ENCODE data around the gene CAMK2A. TPM values are rescaled to one million over a fixed set of nuclear protein-coding genes. Genes with fewer than 3 reads are reported as not detected.

CAMK2A gene
- total RNA-seq, 4 donors from 2014 or later = 1.2 TPM; not detected in 3

GRCh38 chr5:150288361-150288760, 1.2 kb downstream of the CAMK2A start:
- no peaks in the 10 kb centered on the region for H3K9me3 ChIP-seq
- H3K4me1 ChIP-seq = no peaks in the 10 kb centered on the region
- H3K27ac ChIP-seq = no peak overlapping the region
- no peak overlapping the region for H3K4me3 ChIP-seq
- DNase-seq = peak in 1 of 3 donors; percentile 27
- no peak for TF ChIP-seq POLR2A (IDR thresholded peaks at IDR 0.05)
- no peak for TF ChIP-seq CTCF (IDR thresholded peaks at IDR 0.05)
- no peaks in the 10 kb centered on the region for H3K27me3 ChIP-seq
- no peaks in the 10 kb centered on the region for H3K36me3 ChIP-seq

DNA sequence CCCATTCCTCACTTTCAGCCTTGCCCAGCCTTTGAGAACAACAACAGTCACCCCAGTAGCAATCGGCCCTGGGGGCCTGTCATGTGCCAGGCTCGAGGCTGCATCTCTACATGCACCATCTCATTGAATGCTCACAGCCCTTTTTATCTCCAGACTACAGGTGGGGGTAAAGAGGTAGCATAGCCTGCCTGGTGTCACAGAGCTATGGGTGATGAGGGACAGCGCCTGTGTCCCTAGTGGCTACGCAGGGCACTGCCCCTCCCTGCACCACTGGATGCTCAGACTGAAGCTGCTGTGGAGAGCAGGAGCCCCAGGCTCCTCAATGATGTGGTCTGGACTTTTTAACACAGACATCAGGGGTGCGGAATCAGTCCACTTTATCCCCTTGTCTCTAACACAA, 2.8 kb downstream of the CAMK2A start:
- peak in 1 of 3 donors; percentile 42 for DNase-seq
- H3K27ac ChIP-seq = no peak overlapping the region
- no peaks in the 10 kb centered on the region for H3K36me3 ChIP-seq
- no peaks in the 10 kb centered on the region for H3K27me3 ChIP-seq
- no peaks in the 10 kb centered on the region for H3K4me1 ChIP-seq
- no peaks in the 10 kb centered on the region for H3K9me3 ChIP-seq
- H3K4me3 ChIP-seq = no peak overlapping the region
- TF ChIP-seq POLR2A (IDR thresholded peaks at IDR 0.05) (no peak), CTCF (IDR thresholded peaks at IDR 0.05) (peak in 2 of 6 experiments; percentile 26 to 37)

GRCh38 chr5:150285114-150285513, 4.5 kb downstream of the CAMK2A start:
- H3K27me3 ChIP-seq = no peaks in the 10 kb centered on the region
- no peaks in the 10 kb centered on the region for H3K4me1 ChIP-seq
- no peak overlapping the region for H3K27ac ChIP-seq
- no peaks in the 10 kb centered on the region for H3K36me3 ChIP-seq
- no peaks in the 10 kb centered on the region for H3K9me3 ChIP-seq
- DNase-seq = no peak
- TF ChIP-seq POLR2A (IDR thresholded peaks at IDR 0.05) = no peak
- no peak for TF ChIP-seq CTCF (IDR thresholded peaks at IDR 0.05)
- H3K4me3 ChIP-seq = no peak overlapping the region

DNA sequence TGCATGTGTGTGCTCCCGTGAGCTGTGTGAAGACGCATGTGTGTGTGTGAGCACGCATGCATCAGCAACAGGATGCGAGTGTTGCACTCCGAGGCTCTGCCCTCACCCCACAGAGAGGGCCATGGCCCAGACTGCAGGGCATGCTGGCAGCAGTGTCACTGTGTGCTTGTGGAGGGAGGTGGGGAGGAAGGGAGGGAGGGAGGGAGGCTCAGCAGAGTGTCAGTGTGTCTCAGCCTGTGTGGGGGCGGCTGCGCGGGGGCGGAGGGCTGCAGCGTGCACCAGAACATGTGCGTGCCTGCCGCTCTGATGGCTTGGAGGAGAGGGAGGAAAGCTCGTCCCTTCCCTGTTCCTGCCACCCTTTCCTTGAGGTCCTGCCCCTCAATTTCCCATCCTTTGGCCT, 5.3 kb downstream of the CAMK2A start:
- Histone ChIP-seq H3K9me3 (no peaks in the 10 kb centered on the region), H3K27me3 (no peaks in the 10 kb centered on the region), H3K4me1 (no peaks in the 10 kb centered on the region), H3K4me3 (no peak overlapping the region), H3K27ac (no peak overlapping the region), H3K36me3 (no peaks in the 10 kb centered on the region)
- TF ChIP-seq CTCF (IDR thresholded peaks at IDR 0.05) (no peak), POLR2A (IDR thresholded peaks at IDR 0.05) (no peak)
- no peak for DNase-seq

DNA sequence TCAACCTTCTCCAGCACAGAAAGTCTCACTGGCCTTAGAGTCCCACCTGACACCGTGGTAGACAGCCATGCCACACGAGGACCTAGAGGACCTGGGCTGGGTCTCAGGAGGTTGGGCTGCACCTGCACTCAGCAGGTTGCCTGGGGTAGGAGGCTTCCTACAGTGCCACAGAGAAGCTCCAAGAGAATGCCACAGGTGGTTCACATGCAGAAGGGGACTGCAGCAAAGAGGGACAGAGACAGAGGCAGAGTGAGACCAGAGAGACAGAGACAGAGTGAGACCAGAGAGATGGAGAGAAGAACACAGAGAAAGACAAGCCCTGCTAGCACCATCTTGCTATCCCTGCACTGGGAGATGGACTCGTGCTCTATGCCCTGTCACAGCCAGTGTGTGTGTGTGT, 5.7 kb downstream of the CAMK2A start:
- no peaks in the 10 kb centered on the region for H3K4me1 ChIP-seq
- H3K9me3 ChIP-seq = no peaks in the 10 kb centered on the region
- no peak overlapping the region for H3K4me3 ChIP-seq
- no peak overlapping the region for H3K27ac ChIP-seq
- TF ChIP-seq CTCF (IDR thresholded peaks at IDR 0.05) = no peak
- H3K27me3 ChIP-seq = no peaks in the 10 kb centered on the region
- no peaks in the 10 kb centered on the region for H3K36me3 ChIP-seq
- no peak for DNase-seq

DNA sequence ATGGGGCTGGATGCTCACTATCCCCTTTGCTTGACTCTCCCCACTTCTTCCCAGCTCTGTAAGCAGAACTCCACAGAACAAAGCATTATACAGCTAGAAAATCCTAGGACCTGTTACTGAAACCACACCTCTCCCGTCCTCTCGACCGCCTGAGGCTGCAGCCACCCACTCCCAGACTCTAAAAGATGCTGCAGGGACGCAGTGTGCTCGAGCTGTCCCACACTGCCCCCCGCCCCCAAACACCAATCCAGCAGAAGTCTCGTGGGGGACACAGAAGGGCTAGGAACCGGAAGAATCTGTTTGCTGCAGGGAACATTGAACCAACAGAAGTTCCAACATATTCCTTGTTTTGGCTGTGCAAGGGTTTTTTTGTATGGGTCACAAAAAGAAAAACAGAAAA, 7.6 kb downstream of the CAMK2A start:
- no peak for TF ChIP-seq CTCF (IDR thresholded peaks at IDR 0.05)
- TF ChIP-seq POLR2A (IDR thresholded peaks at IDR 0.05) = no peak
- DNase-seq = no peak
- H3K9me3 ChIP-seq = no peaks in the 10 kb centered on the region
- no peak overlapping the region for H3K4me3 ChIP-seq
- no peak overlapping the region for H3K27ac ChIP-seq
- no peaks in the 10 kb centered on the region for H3K4me1 ChIP-seq
- no peaks in the 10 kb centered on the region for H3K27me3 ChIP-seq
- no peaks in the 10 kb centered on the region for H3K36me3 ChIP-seq

Measured in Peyer's patch (tissue), 4 donors.